Measurements from ENCODE around the gene AK5.
"Not testable (repeated sequence)": the region's sequence is repeated elsewhere in the genome, so short reads cannot be mapped to it uniquely, and the experiment has no call there.

Gene AK5

GRCh38 chr1:77513839-77514763, 232.3 kb downstream of the AK5 start:
- DNase-seq: no peak

GRCh38 chr1:77514921-77515776, 233.3 kb downstream of the AK5 start:
- DNase-seq: no peak

GRCh38 chr1:77516106-77516505, 234.3 kb downstream of the AK5 start:
- DNase-seq: no peak

GRCh38 chr1:77524038-77524437, 242.2 kb downstream of the AK5 start:
- DNase-seq: no peak

GRCh38 chr1:77531149-77531548, 249.3 kb downstream of the AK5 start:
- not testable (repeated sequence) for DNase-seq

- not testable (repeated sequence) for DNase-seq
Observed at GRCh38 chr1:77531596-77532280, 249.9 kb downstream of the AK5 start.

- no peak for DNase-seq
Observed at GRCh38 chr1:77532641-77533040, 250.8 kb downstream of the AK5 start.

- DNase-seq: peak; percentile 56
Observed at GRCh38 chr1:77533660-77534305, 252.0 kb downstream of the AK5 start.

GRCh38 chr1:77534456-77534855, 252.6 kb downstream of the AK5 start:
- DNase-seq: no peak

- no peak for DNase-seq
Observed at GRCh38 chr1:77536813-77537212, 255.0 kb downstream of the AK5 start.

GRCh38 chr1:77538956-77539518, 257.2 kb downstream of the AK5 start:
- no peak for DNase-seq

GRCh38 chr1:77539519-77540142, 257.8 kb downstream of the AK5 start:
- no peak for DNase-seq

GRCh38 chr1:77540501-77541161, 258.8 kb downstream of the AK5 start:
- DNase-seq: no peak

- DNase-seq: no peak
Observed at GRCh38 chr1:77541162-77541545, 259.3 kb downstream of the AK5 start.

- no peak for DNase-seq
Observed at GRCh38 chr1:77542813-77543420, 261.1 kb downstream of the AK5 start.

GRCh38 chr1:77543822-77544448, 262.1 kb downstream of the AK5 start:
- no peak for DNase-seq

- no peak for DNase-seq
Observed at GRCh38 chr1:77544845-77545244, 263.0 kb downstream of the AK5 start.

- DNase-seq: no peak
Observed at GRCh38 chr1:77545970-77546369, 264.2 kb downstream of the AK5 start.

- no peak for DNase-seq
Observed at GRCh38 chr1:77546890-77547289, 265.1 kb downstream of the AK5 start.

GRCh38 chr1:77548285-77548684, 266.5 kb downstream of the AK5 start:
- no peak for DNase-seq
